Endothelial cell of umbilical vein (primary cell): ENCODE results near the gene GALK2. TPM values are rescaled to one million over a fixed set of nuclear protein-coding genes. Genes with fewer than 3 reads are reported as not detected.

Experiments used
- BruUV-seq: library from RNA; stranded (reverse); fragments of 400-500 nt; replicated peaks from 2 replicates; lab custom pipeline; 2021; lab: Mats Ljungman, UMichigan
- CTCF ChIA-PET: fragments of 300-600, 350-600 bp; sonication (Branson Sonifier 250); formaldehyde crosslinking; loops from one replicate; lab custom pipeline; 2021; ENCODE audit warnings: antibody characterized with exemption, inconsistent platforms; lab: Charles Lee
- POLR2A ChIA-PET: fragments of 300-600, 350-600 bp; sonication (Branson Sonifier 250); formaldehyde crosslinking; loops from one replicate; lab custom pipeline; 2021; ENCODE audit warnings: antibody characterized with exemption, inconsistent platforms; lab: Charles Lee
- DNase-seq: peaks from one replicate; pipeline ENCODE4 v3.0.0-alpha.2; 2011; ENCODE audit warnings: low read depth, low spot score
- FAIRE-seq: peaks from 2 replicates; lab custom pipeline; 2011; peaks lifted over from hg19 to GRCh38; lab: Jason Lieb, UNC
- H2AFZ ChIP-seq: 2 replicates; pipeline ENCODE4 v1.6.0; 2012; ENCODE audit warnings: low read depth, low read length, control low read depth, inconsistent platforms
- H3K27ac ChIP-seq: 2 replicates; pipeline ENCODE4 v1.5.1; 2011; ENCODE audit warnings: low read depth, mild to moderate bottlenecking, control low read depth, low read length, moderate library complexity; ENCODE audit not compliant: insufficient read depth
- H3K27me3 ChIP-seq, 2 experiments: 2 replicates each; pipeline versions ENCODE4 v1.6.0 to v1.6.1; 2011; ENCODE audit warnings: low read length in 2 of 2, mixed read lengths in 1 of 2; ENCODE audit not compliant: control insufficient read depth in 2 of 2, insufficient read depth in 2 of 2
- H3K36me3 ChIP-seq, 2 experiments: 2 replicates in 1 of 2; 3 replicates in 1 of 2; pipeline ENCODE4 v1.5.1; 2011; ENCODE audit warnings: low read length in 2 of 2, mild to moderate bottlenecking in 1 of 2, moderate library complexity in 1 of 2; ENCODE audit not compliant: control insufficient read depth in 2 of 2, insufficient read depth in 2 of 2; ENCODE audit errors: extremely low read depth in 1 of 2
- H3K4me1 ChIP-seq: 3 replicates; pipeline ENCODE4 v1.5.1; 2011; ENCODE audit warnings: mild to moderate bottlenecking, low read length; ENCODE audit not compliant: control insufficient read depth, insufficient read depth; ENCODE audit errors: extremely low read depth
- H3K4me2 ChIP-seq: 2 replicates; pipeline ENCODE4 v1.6.1; 2011; ENCODE audit warnings: low read length, control low read depth, mixed read lengths; ENCODE audit not compliant: insufficient read depth
- H3K4me3 ChIP-seq, 3 experiments: fragments of 200-600 bp in 1 of 3; sonication (generic), shearing (Covaris generic) in 1 of 3; replicated peaks in 1 of 3; 2 replicates each; pipeline ENCODE4 v1.5.1; 2011 to 2016; ENCODE audit warnings: control low read depth in 3 of 3, low read length in 3 of 3, mild to moderate bottlenecking in 2 of 3, inconsistent platforms in 1 of 3, low read depth in 1 of 3, moderate library complexity in 1 of 3; ENCODE audit not compliant: insufficient read depth in 1 of 3
- H3K79me2 ChIP-seq: 2 replicates; pipeline ENCODE4 v1.6.0; 2012; ENCODE audit warnings: low read length, inconsistent platforms; ENCODE audit not compliant: control insufficient read depth, insufficient read depth
- H3K9ac ChIP-seq: replicated peaks from 2 replicates; pipeline ENCODE3; 2011; ENCODE audit warnings: low read length, control low read depth; ENCODE audit not compliant: insufficient read depth; ENCODE audit errors: extremely low read depth
- H3K9me1 ChIP-seq: replicated peaks from 3 replicates; pipeline ENCODE4 v1.6.0; 2011; ENCODE audit warnings: mild to moderate bottlenecking, low read length; ENCODE audit not compliant: control insufficient read depth, insufficient read depth; ENCODE audit errors: extremely low read depth
- H3K9me3 ChIP-seq: replicated peaks from 2 replicates; pipeline ENCODE4 v1.5.1; 2012; ENCODE audit warnings: low read length, inconsistent platforms; ENCODE audit not compliant: control insufficient read depth, insufficient read depth
- H4K20me1 ChIP-seq: replicated peaks from 2 replicates; pipeline ENCODE3; 2011; ENCODE audit warnings: mild to moderate bottlenecking, low read length; ENCODE audit not compliant: control insufficient read depth, insufficient read depth; ENCODE audit errors: extremely low read depth
- EZH2 ChIP-seq: IDR thresholded peaks from 2 replicates; pipeline ENCODE4 v1.6.1; 2012; ENCODE audit warnings: borderline replicate concordance, low read depth, mild to moderate bottlenecking, moderate library complexity, low read length, inconsistent platforms; ENCODE audit not compliant: severe bottlenecking
- FOS ChIP-seq: IDR thresholded peaks from 2 replicates; pipeline ENCODE4 v1.6.1; 2011; ENCODE audit warnings: mild to moderate bottlenecking, low read length, moderate library complexity, borderline replicate concordance; ENCODE audit not compliant: insufficient read depth
- GATA2 ChIP-seq: IDR thresholded peaks from 2 replicates; pipeline ENCODE4 v1.7.0; 2011; ENCODE audit warnings: low read depth, mild to moderate bottlenecking, moderate library complexity, mixed read lengths, low read length; ENCODE audit not compliant: insufficient read length, insufficient read depth
- JUN ChIP-seq: IDR thresholded peaks from 2 replicates; pipeline ENCODE4 v1.6.1; 2011; ENCODE audit warnings: borderline replicate concordance, low read depth; ENCODE audit not compliant: insufficient read length, insufficient read depth
- MAX ChIP-seq: IDR thresholded peaks from 2 replicates; pipeline ENCODE4 v1.6.1; 2011; ENCODE audit not compliant: insufficient read depth, insufficient read length
- MYC ChIP-seq: IDR thresholded peaks from one replicate; pipeline ENCODE4 v1.6.1; 2011; ENCODE audit warnings: mild to moderate bottlenecking, low read depth, low read length
- POLR2A ChIP-seq: IDR thresholded peaks from 2 replicates; pipeline ENCODE4 v1.6.1; 2012; ENCODE audit warnings: low read depth, mild to moderate bottlenecking, control low read depth, low read length
- POLR2AphosphoS5 ChIP-seq: IDR thresholded peaks from 2 replicates; pipeline ENCODE4 v1.6.1; 2012; ENCODE audit warnings: low read depth, mild to moderate bottlenecking, control low read depth, low read length, moderate library complexity; ENCODE audit not compliant: insufficient read depth
- dilution Hi-C: fragments of 300-500 bp; cut with MboI; formaldehyde crosslinking; loops from one replicate; pipeline ENCODE4 v1.15.0; 2019; ENCODE audit warnings: low sequenced_read_pairs; ENCODE audit not compliant: extremely low pct_ligation_motif_present
- intact Hi-C: fragments of 100-400 bp; cut with micrococcal nuclease; formaldehyde crosslinking; loops from one replicate; pipeline ENCODE4 v1.10.0; 2022
- polyA plus RNA-seq, 4 experiments: library from polyadenylated mRNA; depleted of rRNA in 3 of 4; stranded (reverse) in 3 of 4; unstranded in 1 of 4; fragments of >200 nt; gene quantifications; 2 replicates each; pipeline versions ENCODE4 v1.2.1 to v1.2.3, GENCODE V29; 2011 to 2012; ENCODE audit warnings: missing spikeins in 1 of 4
- total RNA-seq: library from RNA; stranded (reverse); gene quantifications from 2 replicates; pipeline ENCODE4 v1.2.3, GENCODE V29; 2021
- TF ChIP-seq, protein P1 (sequence below), 2 donors: IDR thresholded peaks; 1 replicate in 1 of 2; 2 replicates in 1 of 2; pipeline ENCODE4 v1.5.1; 2011; ENCODE audit warnings: low read length in 2 of 2, mild to moderate bottlenecking in 2 of 2, moderate library complexity in 2 of 2, control low read depth in 1 of 2, inconsistent platforms in 1 of 2, low read depth in 1 of 2; ENCODE audit not compliant: insufficient read depth in 1 of 2; ENCODE audit errors: extremely low read depth in 1 of 2

The GALK2 gene
- total and polyA plus RNA-seq, 2 donors (not counting 3 experiments of a cell fraction or from before 2014, with no cell fraction given) = 19.9 to 31.3 TPM

DNA sequence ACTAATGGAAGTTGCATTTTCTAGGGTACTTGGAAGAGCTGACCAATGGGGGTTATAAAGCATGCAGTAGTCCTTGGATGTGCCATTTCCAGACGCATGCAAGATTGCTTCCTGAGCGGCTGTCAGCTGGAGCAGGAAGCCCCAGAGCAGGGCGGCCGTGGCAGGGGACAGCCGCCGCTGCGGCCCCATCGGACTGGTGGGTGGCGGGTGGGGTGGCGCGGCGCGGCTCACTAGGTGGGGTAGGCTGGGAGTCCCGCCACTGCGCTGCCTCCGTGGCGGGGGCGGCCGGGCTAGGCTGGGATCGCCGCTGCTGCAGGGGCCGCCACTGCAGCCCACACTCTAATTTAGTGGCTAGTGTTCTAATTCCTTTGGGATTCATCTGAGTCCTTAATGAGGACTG lies 196.4 kb downstream of the GALK2 start:
- no peaks in the 10 kb centered on the region for H3K27me3 ChIP-seq
- BruUV-seq = no TSS peak
- FAIRE-seq (no peak), DNase-seq (no peak)
- H3K36me3 ChIP-seq = no peaks in the 10 kb centered on the region
- dilution Hi-C loops (no loop called here), intact Hi-C loops (no loop called here)
- no peaks in the 10 kb centered on the region for H4K20me1 ChIP-seq
- no peaks in the 10 kb centered on the region for H3K9me3 ChIP-seq
- no peak overlapping the region for H3K9ac ChIP-seq
- H3K4me3 ChIP-seq = no peak overlapping the region
- ChIA-PET CTCF (no interaction called here), POLR2A (no interaction called here)
- no peaks in the 10 kb centered on the region for H3K4me1 ChIP-seq
- H3K79me2 ChIP-seq = no peaks in the 10 kb centered on the region
- TF ChIP-seq GATA2 (no peak), FOS (no peak), EZH2 (no peak), MAX (no peak), MYC (no peak), POLR2AphosphoS5 (no peak), JUN (no peak), POLR2A (no peak)
- TF ChIP-seq, protein P1, sequence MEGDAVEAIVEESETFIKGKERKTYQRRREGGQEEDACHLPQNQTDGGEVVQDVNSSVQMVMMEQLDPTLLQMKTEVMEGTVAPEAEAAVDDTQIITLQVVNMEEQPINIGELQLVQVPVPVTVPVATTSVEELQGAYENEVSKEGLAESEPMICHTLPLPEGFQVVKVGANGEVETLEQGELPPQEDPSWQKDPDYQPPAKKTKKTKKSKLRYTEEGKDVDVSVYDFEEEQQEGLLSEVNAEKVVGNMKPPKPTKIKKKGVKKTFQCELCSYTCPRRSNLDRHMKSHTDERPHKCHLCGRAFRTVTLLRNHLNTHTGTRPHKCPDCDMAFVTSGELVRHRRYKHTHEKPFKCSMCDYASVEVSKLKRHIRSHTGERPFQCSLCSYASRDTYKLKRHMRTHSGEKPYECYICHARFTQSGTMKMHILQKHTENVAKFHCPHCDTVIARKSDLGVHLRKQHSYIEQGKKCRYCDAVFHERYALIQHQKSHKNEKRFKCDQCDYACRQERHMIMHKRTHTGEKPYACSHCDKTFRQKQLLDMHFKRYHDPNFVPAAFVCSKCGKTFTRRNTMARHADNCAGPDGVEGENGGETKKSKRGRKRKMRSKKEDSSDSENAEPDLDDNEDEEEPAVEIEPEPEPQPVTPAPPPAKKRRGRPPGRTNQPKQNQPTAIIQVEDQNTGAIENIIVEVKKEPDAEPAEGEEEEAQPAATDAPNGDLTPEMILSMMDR (IDR thresholded peaks at IDR 0.05; ENCODE audit: extremely low read depth in 1 of 2, insufficient read depth in 1 of 2, low read depth in 1 of 2, low read length in 2 of 2) = no peak
- H3K9me1 ChIP-seq = no peaks in the 10 kb centered on the region
- H3K27ac ChIP-seq = no peak overlapping the region
- no peak overlapping the region for H2AFZ ChIP-seq
- no peak overlapping the region for H3K4me2 ChIP-seq
